Upper lobe of right lung (tissue), 1 donor: ENCODE measurements around the gene FAM229A. TPM values are rescaled to one million over a fixed set of nuclear protein-coding genes. Genes with fewer than 3 reads are reported as not detected.
A peak's percentile ranks its signal among the peaks of the same experiment; 100 is the strongest.

ENCODE experiments used
- ATAC-seq: fragments of 200-7000 bp; cut with Tn5 transposase; one replicate; pipeline ENCODE4 v1.9.1; 2020; ENCODE audit warnings: mild to moderate bottlenecking, moderate library complexity
- DNase-seq: peaks from one replicate; pipeline ENCODE4 v3.0.0-alpha.2; 2020
- H3K27ac ChIP-seq: fragments of 200-600 bp; one replicate; pipeline ENCODE4 v1.8.0; 2022
- H3K27me3 ChIP-seq: fragments of 200-600 bp; one replicate; pipeline ENCODE4 v1.8.0; 2022; ENCODE audit warnings: mild to moderate bottlenecking
- H3K36me3 ChIP-seq: fragments of 200-600 bp; one replicate; pipeline ENCODE4 v1.8.0; 2022
- H3K4me1 ChIP-seq: fragments of 200-600 bp; one replicate; pipeline ENCODE4 v1.8.0; 2022
- H3K4me3 ChIP-seq: fragments of 200-600 bp; one replicate; pipeline ENCODE4 v1.8.0; 2022; ENCODE audit warnings: mild to moderate bottlenecking
- H3K9me3 ChIP-seq: fragments of 200-600 bp; one replicate; pipeline ENCODE4 v1.8.0; 2022
- CTCF ChIP-seq: fragments of 200-600 bp; IDR thresholded peaks from one replicate; pipeline ENCODE4 v1.8.0; 2022; ENCODE audit warnings: antibody characterized with exemption
- intact Hi-C: fragments of 100-400 bp; cut with DNase I; formaldehyde crosslinking; loops from one replicate; pipeline ENCODE4 v1.11.0; 2022
- total RNA-seq: library from RNA; stranded (reverse); fragmentation: NEBNext Ultra II Directional; extraction: Animal tissue kit (Norgen Biotek cat#: 25700); gene quantifications from one replicate; pipeline ENCODE4 v1.2.1, GENCODE V29; 2021
- donor health status: DM: no; HTN: yes; CAD: no; lungs with severe emphysema.

Gene FAM229A
- total RNA-seq, 1 donor from 2014 or later = 9.3 TPM

- peak; percentile 82 for ATAC-seq
- H3K4me1 ChIP-seq = peaks cover 60% of the 10 kb centered on the region
Observed at GRCh38 chr1:32350785-32351398, 11.4 kb downstream of the FAM229A start.

GRCh38 chr1:32349211-32349708 lies 13.0 kb downstream of the FAM229A start:
- Histone ChIP-seq H3K36me3 (no peaks in the 10 kb centered on the region), H3K4me1 (peaks cover 65% of the 10 kb centered on the region), H3K9me3 (no peaks in the 10 kb centered on the region), H3K27me3 (no peaks in the 10 kb centered on the region), H3K27ac (peak overlapping the region; percentile 14), H3K4me3 (no peak overlapping the region)
- ATAC-seq (peak; percentile 2), DNase-seq (peak; percentile 68)
- no peak for TF ChIP-seq CTCF
- intact Hi-C loops = no loop called here

More at GRCh38 chr1:32350785-32351398, 11.4 kb downstream of the FAM229A start:
- TF ChIP-seq CTCF = peak; percentile 55
- peak overlapping the region; percentile 65 for H3K4me3 ChIP-seq
- H3K27ac ChIP-seq = peak overlapping the region; percentile 84
- intact Hi-C loops = no loop called here
- H3K9me3 ChIP-seq = no peaks in the 10 kb centered on the region
- peak; percentile 91 for DNase-seq
- H3K27me3 ChIP-seq = no peaks in the 10 kb centered on the region
- H3K36me3 ChIP-seq = no peaks in the 10 kb centered on the region

- H3K36me3 ChIP-seq = no peaks in the 10 kb centered on the region
- H3K27me3 ChIP-seq = no peaks in the 10 kb centered on the region
- peaks cover 41% of the 10 kb centered on the region for H3K4me1 ChIP-seq
- ATAC-seq (no peak), DNase-seq (no peak)
- H3K4me3 ChIP-seq = no peak overlapping the region
- TF ChIP-seq CTCF = no peak
- no peaks in the 10 kb centered on the region for H3K9me3 ChIP-seq
- intact Hi-C loops = no loop called here
- H3K27ac ChIP-seq = no peak overlapping the region
Observed at GRCh38 chr1:32346532-32347157, 15.6 kb downstream of the FAM229A start.

GRCh38 chr1:32345289-32345827 lies 16.9 kb downstream of the FAM229A start:
- Histone ChIP-seq H3K36me3 (no peaks in the 10 kb centered on the region), H3K27ac (peak overlapping the region; percentile 2), H3K4me3 (no peak overlapping the region), H3K9me3 (no peaks in the 10 kb centered on the region), H3K27me3 (no peaks in the 10 kb centered on the region), H3K4me1 (peaks cover 34% of the 10 kb centered on the region)
- no peak for TF ChIP-seq CTCF
- DNase-seq (no peak), ATAC-seq (peak; percentile 39)
- intact Hi-C loops = no loop called here

GRCh38 chr1:32342704-32343103 lies 19.6 kb downstream of the FAM229A start:
- Histone ChIP-seq H3K27ac (no peak overlapping the region), H3K9me3 (no peaks in the 10 kb centered on the region), H3K4me3 (no peak overlapping the region), H3K27me3 (no peaks in the 10 kb centered on the region), H3K36me3 (no peaks in the 10 kb centered on the region), H3K4me1 (peaks cover 21% of the 10 kb centered on the region)
- no peak for ATAC-seq
- intact Hi-C loops = no loop called here
- no peak for DNase-seq
- TF ChIP-seq CTCF = no peak
